DMS 273 (cell line): ENCODE results near the gene XYLT1.

Experiments
- DNase-seq: peaks from one replicate; lab custom pipeline; 2025; ENCODE audit not compliant: unreplicated experiment; lab: John Stamatoyannopoulos, UW

Gene XYLT1

GRCh38 chr16:17269439-17269838 is 201.3 kb downstream of the XYLT1 start:
- DNase-seq: no peak

- DNase-seq: no peak
Observed at GRCh38 chr16:17266608-17267313, 204.0 kb downstream of the XYLT1 start.

GRCh38 chr16:17265154-17265553 is 205.6 kb downstream of the XYLT1 start:
- DNase-seq: no peak

GRCh38 chr16:17261197-17261858 is 209.4 kb downstream of the XYLT1 start:
- DNase-seq: no peak

GRCh38 chr16:17260276-17260849 is 210.4 kb downstream of the XYLT1 start:
- no peak for DNase-seq

- no peak for DNase-seq
Observed at GRCh38 chr16:17259751-17260270, 210.9 kb downstream of the XYLT1 start.

GRCh38 chr16:17258848-17259713 is 211.7 kb downstream of the XYLT1 start:
- no peak for DNase-seq

- DNase-seq: no peak
Observed at GRCh38 chr16:17258077-17258599, 212.6 kb downstream of the XYLT1 start.

- DNase-seq: no peak
Observed at GRCh38 chr16:17257426-17258023, 213.2 kb downstream of the XYLT1 start.

GRCh38 chr16:17252701-17253100 is 218.1 kb downstream of the XYLT1 start:
- no peak for DNase-seq

GRCh38 chr16:17252064-17252463 is 218.7 kb downstream of the XYLT1 start:
- DNase-seq: no peak

GRCh38 chr16:17251496-17251895 is 219.3 kb downstream of the XYLT1 start:
- DNase-seq: no peak

- DNase-seq: no peak
Observed at GRCh38 chr16:17246974-17247732, 223.6 kb downstream of the XYLT1 start.

- DNase-seq: no peak
Observed at GRCh38 chr16:17246268-17246885, 224.4 kb downstream of the XYLT1 start.

GRCh38 chr16:17245776-17246175 is 225.0 kb downstream of the XYLT1 start:
- no peak for DNase-seq

GRCh38 chr16:17244872-17245551 is 225.7 kb downstream of the XYLT1 start:
- DNase-seq: no peak

GRCh38 chr16:17241264-17241835 is 229.4 kb downstream of the XYLT1 start:
- DNase-seq: no peak

GRCh38 chr16:17238285-17239028 is 232.3 kb downstream of the XYLT1 start:
- no peak for DNase-seq
